HepG2 (cell line): ENCODE measurements around the gene NEURL1B. TPM values are rescaled to one million over a fixed set of nuclear protein-coding genes. Genes with fewer than 3 reads are reported as not detected.

Source experiments
- AHR ChIP-seq: IDR thresholded peaks from 2 replicates; pipeline ENCODE4 v1.6.1; 2018; ENCODE audit warnings: missing genetic modification reagents, missing compliant biosample characterization
- CEBPB ChIP-seq: IDR thresholded peaks from 2 replicates; pipeline ENCODE4 v1.6.1; 2011; ENCODE audit warnings: low read depth, low read length, improper control_type of control experiment, borderline replicate concordance
- DNMT1 ChIP-seq: sonication (generic); formaldehyde crosslinking; IDR thresholded peaks from 2 replicates; pipeline ENCODE4 v1.5.1; 2020; ENCODE audit warnings: mild to moderate bottlenecking, missing genetic modification reagents
- EEA1 ChIP-seq: sonication (generic); formaldehyde crosslinking; IDR thresholded peaks from 2 replicates; pipeline ENCODE4 v1.5.1; 2020; ENCODE audit warnings: mild to moderate bottlenecking, missing genetic modification reagents, borderline replicate concordance
- FOXJ3 ChIP-seq: sonication (generic); formaldehyde crosslinking; IDR thresholded peaks from 2 replicates; pipeline ENCODE4 v1.4.0; 2020; ENCODE audit warnings: missing genetic modification reagents, mild to moderate bottlenecking, borderline replicate concordance
- HNF4G ChIP-seq, 2 experiments: sonication (generic) in 1 of 2; formaldehyde crosslinking in 1 of 2; IDR thresholded peaks; 2 replicates each; pipeline versions ENCODE4 v1.4.0 to v1.6.1; 2011 to 2020; ENCODE audit warnings: borderline replicate concordance in 2 of 2, low read depth in 2 of 2, mild to moderate bottlenecking in 2 of 2, low read length in 1 of 2, missing genetic modification reagents in 1 of 2, moderate library complexity in 1 of 2
- IKZF5 ChIP-seq: IDR thresholded peaks from 2 replicates; pipeline ENCODE4 v1.6.1; 2018; ENCODE audit warnings: missing genetic modification reagents, mild to moderate bottlenecking, missing compliant biosample characterization
- KDM1A ChIP-seq: IDR thresholded peaks from 2 replicates; pipeline ENCODE4 v1.6.1; 2016; ENCODE audit warnings: missing compliant biosample characterization
- KLF15 ChIP-seq: sonication (generic); formaldehyde crosslinking; IDR thresholded peaks from 2 replicates; pipeline ENCODE4 v1.8.1; 2023; ENCODE audit warnings: borderline replicate concordance, mild to moderate bottlenecking, inconsistent platforms, missing genetic modification reagents, mixed read lengths
- MAFG ChIP-seq: sonication (generic); formaldehyde crosslinking; IDR thresholded peaks from 2 replicates; pipeline ENCODE4 v1.5.1; 2020; ENCODE audit warnings: mild to moderate bottlenecking, missing genetic modification reagents
- MZF1 ChIP-seq: sonication (generic); formaldehyde crosslinking; IDR thresholded peaks from 2 replicates; pipeline ENCODE4 v1.8.1; 2023; ENCODE audit warnings: mild to moderate bottlenecking, missing genetic modification reagents, borderline replicate concordance
- NFKB2 ChIP-seq: sonication (generic); formaldehyde crosslinking; IDR thresholded peaks from 2 replicates; pipeline ENCODE4 v1.4.0; 2020; ENCODE audit warnings: missing genetic modification reagents, borderline replicate concordance
- NR2F1 ChIP-seq, 2 experiments: fragments of 450-650 bp in 1 of 2; formaldehyde crosslinking in 1 of 2; IDR thresholded peaks; 2 replicates each; pipeline versions ENCODE4 v1.5.0 to v1.6.1; 2016 to 2020; ENCODE audit warnings: mild to moderate bottlenecking in 1 of 2, missing compliant biosample characterization in 1 of 2, missing genetic modification reagents in 1 of 2, moderate library complexity in 1 of 2
- RAD51 ChIP-seq: fragments of 450-650 bp; IDR thresholded peaks from 2 replicates; pipeline ENCODE4 v1.6.1; 2016; ENCODE audit warnings: borderline replicate concordance
- ZBTB20 ChIP-seq: sonication (generic); formaldehyde crosslinking; IDR thresholded peaks from 2 replicates; pipeline ENCODE4 v1.8.1; 2023; ENCODE audit warnings: missing genetic modification reagents, low read depth, mild to moderate bottlenecking, borderline replicate concordance
- ZNF121 ChIP-seq: sonication (generic); formaldehyde crosslinking; IDR thresholded peaks from 2 replicates; pipeline ENCODE4 v1.5.0; 2020; ENCODE audit warnings: mild to moderate bottlenecking, missing genetic modification reagents
- ZNF256 ChIP-seq: sonication (generic); formaldehyde crosslinking; conservative IDR thresholded peaks from 2 replicates; pipeline ENCODE4 v1.4.0; 2020; ENCODE audit warnings: missing genetic modification reagents
- ZNF446 ChIP-seq: sonication (generic); formaldehyde crosslinking; IDR thresholded peaks from 2 replicates; pipeline ENCODE4 v1.5.0; 2020; ENCODE audit warnings: mild to moderate bottlenecking, missing genetic modification reagents
- polyA plus RNA-seq, 8 experiments: library from polyadenylated mRNA; depleted of rRNA in 3 of 8; stranded (reverse) in 7 of 8; unstranded in 1 of 8; fragments of >200 nt; fragmentation: Illumina TruSeq in 4 of 8; extraction: Trizol in 4 of 8; gene quantifications; 2 replicates each; pipeline versions ENCODE4 v1.2.1 to v1.2.3, GENCODE V29; 2011 to 2016; ENCODE audit warnings: low read depth in 4 of 8, missing spikeins in 1 of 8, mixed read lengths in 1 of 8; ENCODE audit not compliant: insufficient read depth in 1 of 8
- total RNA-seq, 5 experiments: library from RNA; depleted of rRNA; stranded (reverse); fragments of >200 nt; fragmentation: Illumina TruSeq; extraction: Trizol; gene quantifications; 2 replicates each; pipeline ENCODE4 v1.2.3, GENCODE V29; 2016; ENCODE audit warnings: low read depth in 1 of 5
- TF ChIP-seq, protein P1 (sequence below): sonication (generic); formaldehyde crosslinking; IDR thresholded peaks from 2 replicates; pipeline ENCODE4 v1.5.0; 2020; ENCODE audit warnings: missing genetic modification reagents
- TF ChIP-seq, protein P2 (sequence below): sonication (generic); formaldehyde crosslinking; IDR thresholded peaks from 2 replicates; pipeline ENCODE4 v1.4.0; 2020; ENCODE audit warnings: mild to moderate bottlenecking, missing genetic modification reagents
- TF ChIP-seq, protein P3 (sequence below): sonication (generic); formaldehyde crosslinking; IDR thresholded peaks from 2 replicates; pipeline ENCODE4 v1.4.0; 2020; ENCODE audit warnings: mild to moderate bottlenecking, missing genetic modification reagents, borderline replicate concordance

NEURL1B gene
- total and polyA plus RNA-seq, 2 of the 13 experiments (the other 11 are each of a cell fraction or from before 2014, with no cell fraction given), result 0.09 to 0.13 TPM

DNA sequence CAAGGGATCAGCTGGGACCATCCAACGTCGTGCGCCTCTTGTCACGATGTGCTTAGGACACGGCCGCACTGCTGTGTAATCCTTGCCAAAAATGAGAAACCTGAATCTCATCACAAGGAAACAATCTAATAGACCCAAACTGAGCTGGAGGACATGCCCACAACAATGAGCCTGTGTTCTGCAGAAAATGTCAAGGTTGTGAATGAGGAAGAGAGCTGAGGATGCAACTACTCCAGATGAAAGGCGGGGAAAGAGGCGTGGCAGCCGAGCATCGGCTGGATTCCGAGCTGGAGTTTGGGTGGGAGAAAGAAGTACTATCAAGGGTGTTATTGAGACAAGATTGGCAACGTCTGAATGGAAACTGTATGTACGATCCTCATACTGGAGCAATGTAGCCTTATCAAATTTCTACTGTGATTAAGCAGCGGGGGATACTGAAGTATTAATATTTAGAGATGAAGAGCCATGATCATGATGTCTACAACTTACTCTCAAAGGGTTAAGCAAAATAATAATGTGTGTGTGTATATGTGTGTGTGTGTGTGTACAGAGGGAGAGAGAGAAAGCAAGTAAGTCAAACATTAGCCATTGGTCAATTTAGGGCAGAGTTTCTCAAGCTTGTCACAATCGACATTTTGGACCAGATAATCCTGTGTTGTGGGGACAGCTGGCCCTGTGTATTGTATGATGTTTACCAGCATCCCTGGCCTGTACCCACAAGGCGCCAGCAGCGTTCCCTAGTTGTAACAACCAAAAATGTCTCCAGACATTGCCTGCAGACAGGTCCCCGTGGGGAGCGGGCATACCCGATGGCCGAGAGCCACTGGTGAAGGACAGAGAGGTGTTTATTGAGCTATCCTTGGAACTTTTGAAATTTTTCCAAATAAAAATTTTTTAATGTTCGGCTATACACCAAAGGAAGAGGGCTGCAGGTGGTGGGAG lies 83.5 kb downstream of the NEURL1B start (continued):
- TF ChIP-seq, protein P1, sequence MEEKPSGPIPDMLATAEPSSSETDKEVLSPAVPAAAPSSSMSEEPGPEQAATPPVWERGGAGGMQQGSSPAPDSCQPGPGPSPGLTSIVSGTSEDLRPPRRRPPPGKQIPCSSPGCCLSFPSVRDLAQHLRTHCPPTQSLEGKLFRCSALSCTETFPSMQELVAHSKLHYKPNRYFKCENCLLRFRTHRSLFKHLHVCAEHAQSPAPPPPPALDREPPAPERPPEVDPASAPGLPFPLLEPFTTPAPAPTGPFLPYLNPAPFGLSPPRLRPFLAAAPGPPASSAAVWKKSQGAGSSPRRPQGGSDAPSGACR, result no peak
- TF ChIP-seq IKZF5 (CRISPR knock-in tag) (no peak), MZF1 (no peak), AHR (CRISPR knock-in tag) (no peak), ZNF121 (CRISPR knock-in tag) (no peak), FOXJ3 (peak; percentile 50; the same call in 1 of the 2 replicates), ZNF256 (CRISPR knock-in tag) (no peak), DNMT1 (CRISPR knock-in tag) (no peak), MAFG (CRISPR knock-in tag) (no peak), KDM1A (no peak), NR2F1 (CRISPR knock-in tag; IDR thresholded peaks at IDR 0.05) (no peak), HNF4G (IDR thresholded peaks at IDR 0.05; ENCODE audit: borderline replicate concordance, low read depth, low read length) (0 out of 2 replicates have a peak, but pooled peaks have one; percentile 17), HNF4G (CRISPR knock-in tag; IDR thresholded peaks at IDR 0.05; ENCODE audit: borderline replicate concordance, low read depth) (no peak), CEBPB (peak; percentile 72; the same call in 1 of the 2 replicates), RAD51 (no peak), ZBTB20 (CRISPR knock-in tag) (no peak), EEA1 (CRISPR knock-in tag) (no peak), ZNF446 (CRISPR knock-in tag) (no peak), KLF15 (CRISPR knock-in tag) (no peak), NFKB2 (CRISPR knock-in tag) (no peak)
- TF ChIP-seq, protein P2, sequence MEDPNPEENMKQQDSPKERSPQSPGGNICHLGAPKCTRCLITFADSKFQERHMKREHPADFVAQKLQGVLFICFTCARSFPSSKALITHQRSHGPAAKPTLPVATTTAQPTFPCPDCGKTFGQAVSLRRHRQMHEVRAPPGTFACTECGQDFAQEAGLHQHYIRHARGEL (CRISPR knock-in tag), result no peak
- TF ChIP-seq, protein P3, sequence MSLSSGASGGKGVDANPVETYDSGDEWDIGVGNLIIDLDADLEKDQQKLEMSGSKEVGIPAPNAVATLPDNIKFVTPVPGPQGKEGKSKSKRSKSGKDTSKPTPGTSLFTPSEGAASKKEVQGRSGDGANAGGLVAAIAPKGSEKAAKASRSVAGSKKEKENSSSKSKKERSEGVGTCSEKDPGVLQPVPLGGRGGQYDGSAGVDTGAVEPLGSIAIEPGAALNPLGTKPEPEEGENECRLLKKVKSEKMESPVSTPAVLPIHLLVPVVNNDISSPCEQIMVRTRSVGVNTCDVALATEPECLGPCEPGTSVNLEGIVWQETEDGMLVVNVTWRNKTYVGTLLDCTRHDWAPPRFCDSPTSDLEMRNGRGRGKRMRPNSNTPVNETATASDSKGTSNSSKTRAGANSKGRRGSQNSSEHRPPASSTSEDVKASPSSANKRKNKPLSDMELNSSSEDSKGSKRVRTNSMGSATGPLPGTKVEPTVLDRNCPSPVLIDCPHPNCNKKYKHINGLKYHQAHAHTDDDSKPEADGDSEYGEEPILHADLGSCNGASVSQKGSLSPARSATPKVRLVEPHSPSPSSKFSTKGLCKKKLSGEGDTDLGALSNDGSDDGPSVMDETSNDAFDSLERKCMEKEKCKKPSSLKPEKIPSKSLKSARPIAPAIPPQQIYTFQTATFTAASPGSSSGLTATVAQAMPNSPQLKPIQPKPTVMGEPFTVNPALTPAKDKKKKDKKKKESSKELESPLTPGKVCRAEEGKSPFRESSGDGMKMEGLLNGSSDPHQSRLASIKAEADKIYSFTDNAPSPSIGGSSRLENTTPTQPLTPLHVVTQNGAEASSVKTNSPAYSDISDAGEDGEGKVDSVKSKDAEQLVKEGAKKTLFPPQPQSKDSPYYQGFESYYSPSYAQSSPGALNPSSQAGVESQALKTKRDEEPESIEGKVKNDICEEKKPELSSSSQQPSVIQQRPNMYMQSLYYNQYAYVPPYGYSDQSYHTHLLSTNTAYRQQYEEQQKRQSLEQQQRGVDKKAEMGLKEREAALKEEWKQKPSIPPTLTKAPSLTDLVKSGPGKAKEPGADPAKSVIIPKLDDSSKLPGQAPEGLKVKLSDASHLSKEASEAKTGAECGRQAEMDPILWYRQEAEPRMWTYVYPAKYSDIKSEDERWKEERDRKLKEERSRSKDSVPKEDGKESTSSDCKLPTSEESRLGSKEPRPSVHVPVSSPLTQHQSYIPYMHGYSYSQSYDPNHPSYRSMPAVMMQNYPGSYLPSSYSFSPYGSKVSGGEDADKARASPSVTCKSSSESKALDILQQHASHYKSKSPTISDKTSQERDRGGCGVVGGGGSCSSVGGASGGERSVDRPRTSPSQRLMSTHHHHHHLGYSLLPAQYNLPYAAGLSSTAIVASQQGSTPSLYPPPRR, result peak; percentile 70; the same call in 1 of the 2 replicates
